RWPE2 (cell line): Measurements from ENCODE around the gene NECTIN1.

Source experiments
- ATAC-seq: fragments of 200-7000 bp; cut with Tn5 transposase; 3 replicates; pipeline ENCODE4 v1.9.1; 2021; ENCODE audit warnings: low read depth
- DNase-seq: peaks from one replicate; pipeline ENCODE4 v3.0.0-alpha.2; 2020; ENCODE audit warnings: low spot score
- H3K27ac ChIP-seq: fragments of 450-650 bp; 2 replicates; pipeline ENCODE4 v1.5.1; 2017; ENCODE audit warnings: mild to moderate bottlenecking; ENCODE audit not compliant: poor library complexity, severe bottlenecking
- H3K27me3 ChIP-seq: fragments of 250-450 bp; sonication (Bioruptor Pico); 2 replicates; pipeline ENCODE4 v1.5.1; 2021; ENCODE audit warnings: mild to moderate bottlenecking, moderate library complexity; ENCODE audit not compliant: insufficient read depth, poor library complexity, severe bottlenecking
- H3K36me3 ChIP-seq: fragments of 250-450 bp; sonication (Bioruptor Pico); 2 replicates; pipeline ENCODE4 v1.5.1; 2020; ENCODE audit warnings: low read depth, mild to moderate bottlenecking, moderate library complexity
- H3K4me1 ChIP-seq: fragments of 250-450 bp; sonication (Bioruptor Pico); 2 replicates; pipeline ENCODE4 v1.5.1; 2021; ENCODE audit warnings: mild to moderate bottlenecking, moderate library complexity; ENCODE audit not compliant: insufficient read depth, poor library complexity, severe bottlenecking
- H3K4me3 ChIP-seq: fragments of 250-450 bp; sonication (Bioruptor Pico); 2 replicates; pipeline ENCODE4 v1.5.1; 2021; ENCODE audit warnings: mild to moderate bottlenecking, moderate library complexity; ENCODE audit not compliant: severe bottlenecking
- H3K9me3 ChIP-seq: fragments of 250-450 bp; sonication (Bioruptor Pico); 2 replicates; pipeline ENCODE4 v1.5.1; 2021; ENCODE audit warnings: mild to moderate bottlenecking, moderate library complexity; ENCODE audit not compliant: severe bottlenecking
- CTCF ChIP-seq: fragments of 450-650 bp; IDR thresholded peaks from one replicate; pipeline ENCODE4 v1.5.1; 2017; ENCODE audit warnings: mild to moderate bottlenecking, moderate library complexity; ENCODE audit not compliant: poor library complexity, severe bottlenecking

Gene NECTIN1

GRCh38 chr11:119615003-119615881 lies 113.8 kb downstream of the NECTIN1 start:
- Histone ChIP-seq H3K27ac (peak overlapping the region; percentile 73), H3K9me3 (no peaks in the 10 kb centered on the region), H3K4me1 (peaks cover 12% of the 10 kb centered on the region), H3K4me3 (no peak overlapping the region), H3K36me3 (no peaks in the 10 kb centered on the region), H3K27me3 (no peaks in the 10 kb centered on the region)
- ATAC-seq (peak; percentile 92), DNase-seq (no peak)
- TF ChIP-seq CTCF, result no peak

- Histone ChIP-seq H3K9me3 (no peaks in the 10 kb centered on the region), H3K27me3 (no peaks in the 10 kb centered on the region), H3K4me1 (peaks cover 12% of the 10 kb centered on the region), H3K36me3 (no peaks in the 10 kb centered on the region), H3K27ac (peak overlapping the region; percentile 73), H3K4me3 (no peak overlapping the region)
- ATAC-seq (no peak), DNase-seq (no peak)
- TF ChIP-seq CTCF, result no peak
Measured at GRCh38 chr11:119614222-119615002, 114.6 kb downstream of the NECTIN1 start.

- H3K4me3 ChIP-seq, result no peak overlapping the region
- TF ChIP-seq CTCF, result no peak
- no peak overlapping the region for H3K27ac ChIP-seq
- no peak for DNase-seq
- no peak for ATAC-seq
- no peaks in the 10 kb centered on the region for H3K27me3 ChIP-seq
- H3K4me1 ChIP-seq, result peaks cover 12% of the 10 kb centered on the region
- no peaks in the 10 kb centered on the region for H3K9me3 ChIP-seq
- no peaks in the 10 kb centered on the region for H3K36me3 ChIP-seq
Measured at GRCh38 chr11:119612814-119613213, 116.2 kb downstream of the NECTIN1 start.

GRCh38 chr11:119610836-119611426 lies 118.1 kb downstream of the NECTIN1 start:
- H3K36me3 ChIP-seq, result no peaks in the 10 kb centered on the region
- H3K27me3 ChIP-seq, result peaks cover 3% of the 10 kb centered on the region
- H3K9me3 ChIP-seq, result no peaks in the 10 kb centered on the region
- ATAC-seq (no peak), DNase-seq (no peak)
- TF ChIP-seq CTCF, result no peak
- no peak overlapping the region for H3K4me3 ChIP-seq
- peaks cover 7% of the 10 kb centered on the region for H3K4me1 ChIP-seq
- H3K27ac ChIP-seq, result no peak overlapping the region
